PC-9 (cell line): ENCODE data around the gene PIGO. TPM values are rescaled to one million over a fixed set of nuclear protein-coding genes. Genes with fewer than 3 reads are reported as not detected.

ENCODE experiments used
- BruUV-seq: library from RNA; stranded (reverse); fragments of 400-500 nt; replicated peaks from 2 replicates; lab custom pipeline; 2021; lab: Mats Ljungman, UMichigan
- CTCF ChIA-PET: fragments of 300-600 bp; sonication (Branson Sonifier 250); formaldehyde crosslinking; loops from one replicate; lab custom pipeline; 2022; ENCODE audit warnings: antibody characterized with exemption; lab: Charles Lee
- POLR2A ChIA-PET: fragments of 300-600 bp; sonication (Branson Sonifier 250); formaldehyde crosslinking; loops from one replicate; lab custom pipeline; 2022; ENCODE audit warnings: antibody characterized with exemption; ENCODE audit not compliant: unreplicated experiment; lab: Charles Lee
- DNase-seq, 2 experiments: peaks; one replicate each; pipeline versions ENCODE4 v3.0.0 to v3.0.0-alpha.2; 2015 to 2022; ENCODE audit warnings: mixed read lengths in 1 of 2
- H2AFZ ChIP-seq: fragments of 200-600 bp; sonication (generic); 2 replicates; pipeline ENCODE4 v1.8.1; 2017; ENCODE audit warnings: antibody characterized with exemption
- H3F3A ChIP-seq: fragments of 200-600 bp; sonication (generic); 2 replicates; pipeline ENCODE4 v1.8.1; 2017; ENCODE audit warnings: antibody characterized with exemption, mild to moderate bottlenecking, low read depth; ENCODE audit not compliant: insufficient read depth
- H3K27ac ChIP-seq: fragments of 200-600 bp; sonication (generic); 2 replicates; pipeline ENCODE4 v1.6.1; 2016; ENCODE audit warnings: mixed run types
- H3K27me3 ChIP-seq: fragments of 200-600 bp; sonication (generic); 2 replicates; pipeline ENCODE4 v1.6.1; 2016; ENCODE audit warnings: low read depth, mixed run types; ENCODE audit not compliant: insufficient read depth
- H3K36me3 ChIP-seq: fragments of 200-600 bp; sonication (generic); 2 replicates; pipeline ENCODE4 v1.6.1; 2016; ENCODE audit warnings: low read depth, mixed run types
- H3K4me1 ChIP-seq: fragments of 200-600 bp; sonication (generic); replicated peaks from 2 replicates; pipeline ENCODE4 v1.6.1; 2016; ENCODE audit warnings: mixed run types; ENCODE audit not compliant: insufficient read depth
- H3K4me2 ChIP-seq: fragments of 200-600 bp; sonication (generic); 2 replicates; pipeline ENCODE4 v1.6.1; 2017; ENCODE audit warnings: mixed run types
- H3K4me3 ChIP-seq: fragments of 200-600 bp; sonication (generic); 2 replicates; pipeline ENCODE4 v1.6.1; 2016; ENCODE audit warnings: mixed run types
- H3K79me2 ChIP-seq: fragments of 200-600 bp; sonication (generic); 2 replicates; pipeline ENCODE4 v1.6.1; 2017; ENCODE audit warnings: low read depth, mixed run types
- H3K9me2 ChIP-seq: fragments of 200-600 bp; sonication (generic); 2 replicates; pipeline ENCODE4 v1.8.1; 2017; ENCODE audit warnings: mild to moderate bottlenecking; ENCODE audit not compliant: insufficient read depth
- H3K9me3 ChIP-seq: fragments of 200-600 bp; sonication (generic); 2 replicates; pipeline ENCODE4 v1.8.1; 2016; ENCODE audit warnings: low read depth; ENCODE audit not compliant: insufficient read depth
- H4K20me1 ChIP-seq: fragments of 200-600 bp; sonication (generic); 2 replicates; pipeline ENCODE4 v1.8.1; 2017; ENCODE audit not compliant: insufficient read depth
- CTCF ChIP-seq: fragments of 200-600 bp; sonication (generic); conservative IDR thresholded peaks from 2 replicates; pipeline ENCODE4 v1.6.1; 2017; ENCODE audit warnings: mixed run types, antibody characterized with exemption, mild to moderate bottlenecking, moderate library complexity
- EZH2 ChIP-seq: fragments of 200-600 bp; sonication (generic); IDR thresholded peaks from 2 replicates; pipeline ENCODE4 v1.8.0; 2017; ENCODE audit warnings: antibody characterized with exemption, low read depth
- intact Hi-C: fragments of 100-400 bp; cut with micrococcal nuclease; formaldehyde crosslinking; loops from one replicate; pipeline ENCODE4 v1.10.0; 2022; ENCODE audit not compliant: unreplicated experiment
- total RNA-seq: library from RNA; stranded (reverse); gene quantifications from 2 replicates; pipeline ENCODE4 v1.2.3, GENCODE V29; 2021

Gene PIGO
- total RNA-seq, 1 experiment from 2014 or later, result 20.3 TPM

GRCh38 chr9:35134920-35135319, 38.5 kb upstream of the PIGO start:
- TF ChIP-seq EZH2, result no peak
- no peak for TF ChIP-seq CTCF
- no peak overlapping the region for H3K4me2 ChIP-seq
- H3K4me3 ChIP-seq, result no peak overlapping the region
- H3K27ac ChIP-seq, result no peak overlapping the region
- H3K4me1 ChIP-seq, result no peaks in the 10 kb centered on the region
- BruUV-seq, result no TSS peak
- no peaks in the 10 kb centered on the region for H3K9me3 ChIP-seq
- H3K27me3 ChIP-seq, result no peaks in the 10 kb centered on the region
- DNase-seq, result no peak
- H2AFZ ChIP-seq, result no peak overlapping the region
- no peaks in the 10 kb centered on the region for H3K9me2 ChIP-seq
- H3F3A ChIP-seq, result no peaks in the 10 kb centered on the region
- intact Hi-C loops, result no loop called here
- H3K79me2 ChIP-seq, result no peaks in the 10 kb centered on the region
- POLR2A ChIA-PET, result no interaction called here
- no peaks in the 10 kb centered on the region for H3K36me3 ChIP-seq
- H4K20me1 ChIP-seq, result no peaks in the 10 kb centered on the region
- CTCF ChIA-PET, result no interaction called here

- CTCF ChIA-PET, result interaction anchor here (0.7 kb wide), 1 partner anchor 360 kb away, joined by 3 read pairs; no protein-coding TSS in a partner anchor
- no TSS peak for BruUV-seq
- POLR2A ChIA-PET, result interaction anchor here (0.5 to 0.6 kb wide), 3 partner anchors 45 to 335 kb away, joined by 3 to 15 read pairs (median 5); no protein-coding TSS in a partner anchor
- Histone ChIP-seq H3K4me1 (peaks cover 21% of the 10 kb centered on the region), H3K4me2 (peak overlapping the region; percentile 96), H3K9me2 (no peaks in the 10 kb centered on the region), H3K36me3 (no peaks in the 10 kb centered on the region), H3K27me3 (no peaks in the 10 kb centered on the region), H3K9me3 (no peaks in the 10 kb centered on the region), H3K4me3 (peak overlapping the region; percentile 69; the same call in 1 of the 2 replicates), H3F3A (peaks cover 8% of the 10 kb centered on the region; the same call in 1 of the 2 replicates), H3K79me2 (0 out of 2 replicates have a peak, but pooled peaks cover 4% of the 10 kb centered on the region), H2AFZ (no peak overlapping the region), H3K27ac (no peak overlapping the region), H4K20me1 (no peaks in the 10 kb centered on the region)
- intact Hi-C loops, result loop anchor here (1.0 to 10.0 kb wide), 3 partner anchors 142 to 488 kb away; partner anchors contain the start of gene TESK1
- TF ChIP-seq EZH2 (no peak), CTCF (peak; percentile 79)
- peak; percentile 71 for DNase-seq
Measured at GRCh38 chr9:35116898-35117551, 20.6 kb upstream of the PIGO start.

GRCh38 chr9:35116539-35116897, 20.1 kb upstream of the PIGO start:
- CTCF ChIA-PET, result interaction anchor here (0.7 kb wide), 1 partner anchor 359 kb away, joined by 3 read pairs; no protein-coding TSS in a partner anchor
- DNase-seq, result no peak
- Histone ChIP-seq H3K4me3 (peak overlapping the region; percentile 69), H3K9me3 (no peaks in the 10 kb centered on the region), H3K79me2 (0 out of 2 replicates have a peak, but pooled peaks cover 4% of the 10 kb centered on the region), H2AFZ (peak overlapping the region; percentile 70), H3K27ac (no peak overlapping the region), H3K4me1 (peaks cover 25% of the 10 kb centered on the region), H4K20me1 (no peaks in the 10 kb centered on the region), H3F3A (peaks cover 8% of the 10 kb centered on the region; the same call in 1 of the 2 replicates), H3K4me2 (peak overlapping the region; percentile 96), H3K36me3 (no peaks in the 10 kb centered on the region), H3K9me2 (no peaks in the 10 kb centered on the region), H3K27me3 (no peaks in the 10 kb centered on the region)
- POLR2A ChIA-PET, result interaction anchor here (0.5 to 0.6 kb wide), 2 partner anchors 45 to 336 kb away, joined by 3 to 15 read pairs; no protein-coding TSS in a partner anchor
- intact Hi-C loops, result loop anchor here (10.0 kb wide), 1 partner anchor 488 kb away; the partner anchor contains the start of gene TESK1
- no TSS peak for BruUV-seq
- TF ChIP-seq EZH2 (no peak), CTCF (no peak)
